Measurements from ENCODE around the gene DLEC1. TPM values are rescaled to one million over a fixed set of nuclear protein-coding genes. Genes with fewer than 3 reads are reported as not detected.
"Not testable (repeated sequence)": the region's sequence is repeated elsewhere in the genome, so short reads cannot be mapped to it uniquely, and the experiment has no call there.

DLEC1 gene
- total and polyA plus RNA-seq, 9 of the 15 experiments (the other 6 are each of a cell fraction or from before 2014, with no cell fraction given), result 0.07 to 0.08 TPM; not detected in 7

DNA sequence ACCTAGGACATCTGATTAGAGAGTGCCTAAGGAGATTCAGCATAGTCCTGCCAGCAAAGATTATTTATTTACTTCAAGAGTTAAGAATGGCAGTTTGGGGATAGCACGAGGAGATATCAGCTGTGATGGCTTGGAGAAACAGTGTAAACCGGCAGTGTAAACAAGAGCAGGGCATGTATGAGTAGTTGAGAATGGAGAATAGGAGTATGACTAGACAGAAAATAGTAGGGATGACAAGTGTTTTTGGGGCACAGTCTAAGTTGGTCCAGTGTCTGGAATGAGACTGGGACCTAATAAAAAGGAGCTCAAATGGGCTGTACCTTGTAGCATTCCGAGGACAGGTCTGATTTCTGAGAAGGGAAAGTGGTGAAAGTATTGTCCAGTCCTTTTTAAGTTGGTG lies 38.1 kb downstream of the DLEC1 start:
- H3K9ac ChIP-seq (ENCODE audit: insufficient read depth in 1 of 2, low read depth in 2 of 2, low read length in 2 of 2); H3K4me1 ChIP-seq (replicated peaks in 1 of 2; ENCODE audit: control insufficient read depth in 2 of 2, insufficient read depth in 2 of 2, low read length in 2 of 2); H3K79me2 ChIP-seq (ENCODE audit: control insufficient read depth, insufficient read depth, low read length); DNase-seq (ENCODE audit: extremely low read depth in 1 of 4, low spot score in 3 of 4); POLR2A ChIA-PET; H4K20me1 ChIP-seq (replicated peaks; ENCODE audit: control insufficient read depth, insufficient read depth, low read length); H3K27ac ChIP-seq (ENCODE audit: extremely low read depth, low read depth, low read length); H2AFZ ChIP-seq (ENCODE audit: low read depth, low read length); FAIRE-seq; H3K9me1 ChIP-seq (ENCODE audit: control insufficient read depth, insufficient read depth, low read length); in situ Hi-C loops (cut with MboI); H3K4me2 ChIP-seq (ENCODE audit: insufficient read depth, low read length); H3K36me3 ChIP-seq (ENCODE audit: control insufficient read depth, insufficient read depth, low read length); ATAC-seq; BruUV-seq (replicated peaks); H3K9me3 ChIP-seq (replicated peaks; ENCODE audit: control insufficient read depth, insufficient read depth, low read depth, low read length); intact Hi-C loops (cut with micrococcal nuclease); CTCF ChIA-PET (ENCODE audit: low intra/inter-chr PET ratio); H3K4me3 ChIP-seq: not testable (repeated sequence)
- H3K27me3 ChIP-seq (ENCODE audit: control insufficient read depth in 2 of 2, insufficient read depth in 2 of 2, low read length in 2 of 2), result peaks cover 10 to 12% of the 10 kb centered on the region in 2 experiments; a peak in 4 of 5 replicates
- 0% methylated on average over 1 of the region's 3 CpGs for WGBS (ENCODE audit: insufficient coverage, low coverage, missing lambda C conversion rate)
- TF ChIP-seq MAFG (tag; conservative IDR thresholded peaks at IDR 0.05) (peak; percentile 95), EHMT2 (IDR thresholded peaks at IDR 0.05) (peak; percentile 63; the same call in 1 of the 2 replicates), ZNF316 (IDR thresholded peaks at IDR 0.05) (peak; percentile 95), NFE2 (IDR thresholded peaks at IDR 0.05; ENCODE audit: low read depth) (peak; percentile 55; the same call in 1 of the 2 replicates), FOXK2 (conservative IDR thresholded peaks at IDR 0.05 in 1 of 2, IDR thresholded peaks at IDR 0.05 in 1 of 2; ENCODE audit: low read depth in 2 of 2) (peak; percentile 65 to 83; a peak in 2 of 4 replicates), L3MBTL2 (IDR thresholded peaks at IDR 0.05) (0 out of 2 replicates have a peak, but pooled peaks have one; percentile 35)
- TF ChIP-seq, protein P1, sequence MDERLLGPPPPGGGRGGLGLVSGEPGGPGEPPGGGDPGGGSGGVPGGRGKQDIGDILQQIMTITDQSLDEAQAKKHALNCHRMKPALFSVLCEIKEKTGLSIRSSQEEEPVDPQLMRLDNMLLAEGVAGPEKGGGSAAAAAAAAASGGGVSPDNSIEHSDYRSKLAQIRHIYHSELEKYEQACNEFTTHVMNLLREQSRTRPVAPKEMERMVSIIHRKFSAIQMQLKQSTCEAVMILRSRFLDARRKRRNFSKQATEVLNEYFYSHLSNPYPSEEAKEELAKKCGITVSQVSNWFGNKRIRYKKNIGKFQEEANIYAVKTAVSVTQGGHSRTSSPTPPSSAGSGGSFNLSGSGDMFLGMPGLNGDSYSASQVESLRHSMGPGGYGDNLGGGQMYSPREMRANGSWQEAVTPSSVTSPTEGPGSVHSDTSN (CRISPR knock-in tag; IDR thresholded peaks at IDR 0.05; ENCODE audit: low read depth), result not testable (repeated sequence)
- TF ChIP-seq, protein P1 (tag; conservative IDR thresholded peaks at IDR 0.05; ENCODE audit: low read depth), result 0 out of 2 replicates have a peak, but pooled peaks have one; percentile 44
- TF ChIP-seq, protein P2, sequence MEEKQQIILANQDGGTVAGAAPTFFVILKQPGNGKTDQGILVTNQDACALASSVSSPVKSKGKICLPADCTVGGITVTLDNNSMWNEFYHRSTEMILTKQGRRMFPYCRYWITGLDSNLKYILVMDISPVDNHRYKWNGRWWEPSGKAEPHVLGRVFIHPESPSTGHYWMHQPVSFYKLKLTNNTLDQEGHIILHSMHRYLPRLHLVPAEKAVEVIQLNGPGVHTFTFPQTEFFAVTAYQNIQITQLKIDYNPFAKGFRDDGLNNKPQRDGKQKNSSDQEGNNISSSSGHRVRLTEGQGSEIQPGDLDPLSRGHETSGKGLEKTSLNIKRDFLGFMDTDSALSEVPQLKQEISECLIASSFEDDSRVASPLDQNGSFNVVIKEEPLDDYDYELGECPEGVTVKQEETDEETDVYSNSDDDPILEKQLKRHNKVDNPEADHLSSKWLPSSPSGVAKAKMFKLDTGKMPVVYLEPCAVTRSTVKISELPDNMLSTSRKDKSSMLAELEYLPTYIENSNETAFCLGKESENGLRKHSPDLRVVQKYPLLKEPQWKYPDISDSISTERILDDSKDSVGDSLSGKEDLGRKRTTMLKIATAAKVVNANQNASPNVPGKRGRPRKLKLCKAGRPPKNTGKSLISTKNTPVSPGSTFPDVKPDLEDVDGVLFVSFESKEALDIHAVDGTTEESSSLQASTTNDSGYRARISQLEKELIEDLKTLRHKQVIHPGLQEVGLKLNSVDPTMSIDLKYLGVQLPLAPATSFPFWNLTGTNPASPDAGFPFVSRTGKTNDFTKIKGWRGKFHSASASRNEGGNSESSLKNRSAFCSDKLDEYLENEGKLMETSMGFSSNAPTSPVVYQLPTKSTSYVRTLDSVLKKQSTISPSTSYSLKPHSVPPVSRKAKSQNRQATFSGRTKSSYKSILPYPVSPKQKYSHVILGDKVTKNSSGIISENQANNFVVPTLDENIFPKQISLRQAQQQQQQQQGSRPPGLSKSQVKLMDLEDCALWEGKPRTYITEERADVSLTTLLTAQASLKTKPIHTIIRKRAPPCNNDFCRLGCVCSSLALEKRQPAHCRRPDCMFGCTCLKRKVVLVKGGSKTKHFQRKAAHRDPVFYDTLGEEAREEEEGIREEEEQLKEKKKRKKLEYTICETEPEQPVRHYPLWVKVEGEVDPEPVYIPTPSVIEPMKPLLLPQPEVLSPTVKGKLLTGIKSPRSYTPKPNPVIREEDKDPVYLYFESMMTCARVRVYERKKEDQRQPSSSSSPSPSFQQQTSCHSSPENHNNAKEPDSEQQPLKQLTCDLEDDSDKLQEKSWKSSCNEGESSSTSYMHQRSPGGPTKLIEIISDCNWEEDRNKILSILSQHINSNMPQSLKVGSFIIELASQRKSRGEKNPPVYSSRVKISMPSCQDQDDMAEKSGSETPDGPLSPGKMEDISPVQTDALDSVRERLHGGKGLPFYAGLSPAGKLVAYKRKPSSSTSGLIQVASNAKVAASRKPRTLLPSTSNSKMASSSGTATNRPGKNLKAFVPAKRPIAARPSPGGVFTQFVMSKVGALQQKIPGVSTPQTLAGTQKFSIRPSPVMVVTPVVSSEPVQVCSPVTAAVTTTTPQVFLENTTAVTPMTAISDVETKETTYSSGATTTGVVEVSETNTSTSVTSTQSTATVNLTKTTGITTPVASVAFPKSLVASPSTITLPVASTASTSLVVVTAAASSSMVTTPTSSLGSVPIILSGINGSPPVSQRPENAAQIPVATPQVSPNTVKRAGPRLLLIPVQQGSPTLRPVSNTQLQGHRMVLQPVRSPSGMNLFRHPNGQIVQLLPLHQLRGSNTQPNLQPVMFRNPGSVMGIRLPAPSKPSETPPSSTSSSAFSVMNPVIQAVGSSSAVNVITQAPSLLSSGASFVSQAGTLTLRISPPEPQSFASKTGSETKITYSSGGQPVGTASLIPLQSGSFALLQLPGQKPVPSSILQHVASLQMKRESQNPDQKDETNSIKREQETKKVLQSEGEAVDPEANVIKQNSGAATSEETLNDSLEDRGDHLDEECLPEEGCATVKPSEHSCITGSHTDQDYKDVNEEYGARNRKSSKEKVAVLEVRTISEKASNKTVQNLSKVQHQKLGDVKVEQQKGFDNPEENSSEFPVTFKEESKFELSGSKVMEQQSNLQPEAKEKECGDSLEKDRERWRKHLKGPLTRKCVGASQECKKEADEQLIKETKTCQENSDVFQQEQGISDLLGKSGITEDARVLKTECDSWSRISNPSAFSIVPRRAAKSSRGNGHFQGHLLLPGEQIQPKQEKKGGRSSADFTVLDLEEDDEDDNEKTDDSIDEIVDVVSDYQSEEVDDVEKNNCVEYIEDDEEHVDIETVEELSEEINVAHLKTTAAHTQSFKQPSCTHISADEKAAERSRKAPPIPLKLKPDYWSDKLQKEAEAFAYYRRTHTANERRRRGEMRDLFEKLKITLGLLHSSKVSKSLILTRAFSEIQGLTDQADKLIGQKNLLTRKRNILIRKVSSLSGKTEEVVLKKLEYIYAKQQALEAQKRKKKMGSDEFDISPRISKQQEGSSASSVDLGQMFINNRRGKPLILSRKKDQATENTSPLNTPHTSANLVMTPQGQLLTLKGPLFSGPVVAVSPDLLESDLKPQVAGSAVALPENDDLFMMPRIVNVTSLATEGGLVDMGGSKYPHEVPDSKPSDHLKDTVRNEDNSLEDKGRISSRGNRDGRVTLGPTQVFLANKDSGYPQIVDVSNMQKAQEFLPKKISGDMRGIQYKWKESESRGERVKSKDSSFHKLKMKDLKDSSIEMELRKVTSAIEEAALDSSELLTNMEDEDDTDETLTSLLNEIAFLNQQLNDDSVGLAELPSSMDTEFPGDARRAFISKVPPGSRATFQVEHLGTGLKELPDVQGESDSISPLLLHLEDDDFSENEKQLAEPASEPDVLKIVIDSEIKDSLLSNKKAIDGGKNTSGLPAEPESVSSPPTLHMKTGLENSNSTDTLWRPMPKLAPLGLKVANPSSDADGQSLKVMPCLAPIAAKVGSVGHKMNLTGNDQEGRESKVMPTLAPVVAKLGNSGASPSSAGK (IDR thresholded peaks at IDR 0.05), result peak; percentile 21; the same call in 1 of the 2 replicates
